ENCODE measurements around the gene EFS. TPM values are rescaled to one million over a fixed set of nuclear protein-coding genes. Genes with fewer than 3 reads are reported as not detected.
A peak's percentile ranks its signal among the peaks of the same experiment; 100 is the strongest.

The EFS gene
- total RNA-seq, result under 1 TPM in 2 of 3 donors, not detected in 1; 0.08 TPM

DNA sequence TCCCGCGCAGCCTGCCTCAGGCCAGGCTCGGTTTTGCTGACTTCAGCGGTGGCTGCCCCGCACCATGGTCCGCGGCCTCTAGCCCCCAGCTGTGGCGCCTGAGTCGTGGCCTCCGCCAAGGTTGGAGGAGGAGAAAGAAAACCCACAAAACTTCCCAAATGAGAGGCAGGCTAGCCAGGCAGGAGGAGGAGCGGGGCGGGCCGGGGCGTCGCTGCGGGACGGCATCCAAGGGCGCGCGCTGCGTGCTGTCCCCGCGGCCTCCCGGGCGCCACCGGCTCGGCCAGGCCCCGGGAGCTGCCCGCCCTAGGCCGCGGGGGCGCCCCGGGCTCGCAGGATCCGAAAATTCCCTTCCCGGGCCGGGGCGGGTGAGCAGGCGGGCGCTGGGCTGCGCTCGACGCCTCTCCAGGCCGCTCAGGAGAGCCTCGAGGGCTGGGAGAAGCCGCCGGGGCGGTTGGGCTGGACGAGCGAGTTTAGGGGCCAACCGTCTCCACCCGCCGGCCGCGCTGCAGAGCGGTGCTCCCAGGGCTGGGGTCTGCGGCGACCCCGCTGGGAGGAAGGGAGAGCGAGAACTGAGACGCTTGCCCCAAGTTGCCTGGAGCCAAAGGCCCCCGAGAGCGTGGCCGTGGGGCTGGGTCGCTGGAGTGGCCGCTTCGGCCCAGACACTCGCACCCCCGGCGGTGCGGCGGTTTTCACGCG lies at the start of gene EFS:
EFS (minus strand) TSS at position 137 of the 696 bp plus-strand sequence. CDS start 147 bp downstream, outside the sequence.
- no peak for DNase-seq
- peaks cover 31% of the 10 kb centered on the region for H3K27me3 Mint-ChIP-seq (ENCODE audit: low read depth)

GRCh38 chr14:23414254-23414653 lies 49.3 kb upstream of the EFS start:
- ATAC-seq, result no peak
- no peaks in the 10 kb centered on the region for H3K4me1 Mint-ChIP-seq (ENCODE audit: low read depth)
- no peaks in the 10 kb centered on the region for H3K36me3 Mint-ChIP-seq (ENCODE audit: insufficient read depth)
- no peak overlapping the region for H3K4me3 Mint-ChIP-seq
- peaks cover 5% of the 10 kb centered on the region for H3K27me3 Mint-ChIP-seq (ENCODE audit: low read depth)
- H3K9me3 Mint-ChIP-seq, result no peaks in the 10 kb centered on the region
- no peak for DNase-seq

More for the DNA sequence above, at the start of gene EFS:
- ATAC-seq, result peak; percentile 16 to 20
- no peaks in the 10 kb centered on the region for H3K9me3 Mint-ChIP-seq
- H3K4me3 Mint-ChIP-seq, result no peak within 1 kb of the TSS
- H3K36me3 Mint-ChIP-seq (ENCODE audit: insufficient read depth), result no peaks in the 10 kb centered on the region
- H3K4me1 Mint-ChIP-seq (ENCODE audit: low read depth), result no peaks in the 10 kb centered on the region

GRCh38 chr14:23413681-23414080 lies 48.7 kb upstream of the EFS start:
- Mint-ChIP-seq H3K36me3 (ENCODE audit: insufficient read depth) (no peaks in the 10 kb centered on the region), H3K9me3 (no peaks in the 10 kb centered on the region), H3K4me1 (ENCODE audit: low read depth) (no peaks in the 10 kb centered on the region), H3K27me3 (ENCODE audit: low read depth) (peaks cover 5% of the 10 kb centered on the region), H3K4me3 (no peak overlapping the region)
- ATAC-seq (no peak), DNase-seq (no peak)

GRCh38 chr14:23411563-23412525 lies 46.9 kb upstream of the EFS start:
- Mint-ChIP-seq H3K27me3 (ENCODE audit: low read depth) (peaks cover 11% of the 10 kb centered on the region), H3K9me3 (no peaks in the 10 kb centered on the region), H3K4me3 (no peak overlapping the region), H3K4me1 (ENCODE audit: low read depth) (no peaks in the 10 kb centered on the region), H3K36me3 (ENCODE audit: insufficient read depth) (no peaks in the 10 kb centered on the region)
- ATAC-seq (no peak), DNase-seq (no peak)

DNA sequence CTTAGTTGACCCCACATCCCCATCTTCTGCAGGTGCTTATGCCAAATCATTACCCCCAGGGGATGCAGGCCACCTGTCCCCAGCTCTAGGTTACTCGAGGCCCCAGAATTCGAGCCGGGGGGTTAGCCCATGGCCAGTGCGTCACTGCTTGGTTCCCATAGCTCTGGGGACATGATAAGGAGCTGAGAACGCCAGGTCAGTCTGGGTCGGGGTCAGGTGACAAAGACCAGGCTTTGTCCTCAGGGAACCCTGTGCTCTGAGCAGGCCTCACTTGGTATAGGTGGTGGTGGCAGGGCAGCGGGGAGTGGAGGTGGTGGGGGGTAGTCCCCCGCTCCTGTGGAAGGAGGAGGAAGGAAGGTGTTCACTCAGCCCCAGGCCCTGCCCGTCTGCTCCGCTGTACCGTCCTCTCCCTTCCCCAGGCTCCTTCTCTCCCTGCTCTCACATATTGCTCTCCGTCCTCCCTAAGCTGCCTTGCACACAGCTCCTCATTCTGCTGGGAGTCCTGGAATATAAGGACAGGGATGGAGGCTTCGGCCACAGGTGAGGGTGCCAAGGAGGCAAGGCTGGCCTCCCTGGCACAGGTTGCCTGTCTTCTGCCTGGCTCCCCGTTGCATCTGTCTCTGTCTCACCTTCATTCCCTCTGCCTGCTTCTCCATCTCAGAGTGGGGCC lies 45.1 kb upstream of the EFS start:
- peaks cover 12% of the 10 kb centered on the region for H3K27me3 Mint-ChIP-seq (ENCODE audit: low read depth)
- no peaks in the 10 kb centered on the region for H3K9me3 Mint-ChIP-seq
- no peaks in the 10 kb centered on the region for H3K4me1 Mint-ChIP-seq (ENCODE audit: low read depth)
- H3K4me3 Mint-ChIP-seq, result no peak overlapping the region
- no peak for DNase-seq
- no peak for ATAC-seq
- no peaks in the 10 kb centered on the region for H3K36me3 Mint-ChIP-seq (ENCODE audit: insufficient read depth)

DNA sequence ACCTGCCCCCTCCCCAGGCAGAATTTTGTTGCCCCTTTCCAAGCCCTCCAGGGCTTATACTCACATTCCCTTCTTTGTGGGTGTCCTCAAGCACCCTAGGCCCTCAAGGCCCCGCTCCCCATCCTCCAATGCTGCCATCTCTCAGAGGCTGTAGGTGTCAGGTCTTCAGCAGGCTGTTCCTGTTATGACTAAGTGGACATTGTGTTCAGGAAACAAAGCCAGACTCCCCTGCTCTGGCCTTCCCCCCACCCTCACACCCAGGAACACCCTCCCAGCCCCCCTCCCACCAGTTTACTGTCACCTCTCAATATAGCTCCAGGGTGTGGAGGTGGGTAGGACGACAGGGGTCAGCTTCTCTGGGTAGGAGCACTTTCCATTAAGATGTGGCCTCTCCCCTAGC lies 44.5 kb upstream of the EFS start:
- Mint-ChIP-seq H3K9me3 (no peaks in the 10 kb centered on the region), H3K27me3 (ENCODE audit: low read depth) (peaks cover 17% of the 10 kb centered on the region), H3K4me3 (no peak overlapping the region), H3K36me3 (ENCODE audit: insufficient read depth) (no peaks in the 10 kb centered on the region), H3K4me1 (ENCODE audit: low read depth) (no peaks in the 10 kb centered on the region)
- no peak for DNase-seq
- no peak for ATAC-seq

DNA sequence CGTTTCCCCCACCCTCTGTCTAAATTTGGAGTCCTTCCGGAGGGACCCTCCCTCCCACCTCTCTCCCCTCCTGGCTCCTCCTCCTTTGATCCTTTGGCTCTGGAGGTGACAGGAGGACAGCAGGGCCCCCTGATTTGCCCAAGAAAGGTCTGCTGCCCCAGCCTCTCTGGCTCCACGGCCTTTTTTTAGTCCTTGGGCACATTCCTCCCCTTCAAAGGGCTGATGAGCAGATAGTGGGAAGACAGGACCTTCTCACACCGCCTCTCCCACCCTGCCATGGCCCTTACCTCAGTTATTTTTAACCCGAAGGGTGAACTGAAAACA lies 43.3 kb upstream of the EFS start:
- ATAC-seq (no peak), DNase-seq (no peak)
- H3K36me3 Mint-ChIP-seq (ENCODE audit: insufficient read depth), result no peaks in the 10 kb centered on the region
- no peak overlapping the region for H3K4me3 Mint-ChIP-seq
- no peaks in the 10 kb centered on the region for H3K4me1 Mint-ChIP-seq (ENCODE audit: low read depth)
- no peaks in the 10 kb centered on the region for H3K9me3 Mint-ChIP-seq
- H3K27me3 Mint-ChIP-seq (ENCODE audit: low read depth), result peaks cover 19% of the 10 kb centered on the region

DNA sequence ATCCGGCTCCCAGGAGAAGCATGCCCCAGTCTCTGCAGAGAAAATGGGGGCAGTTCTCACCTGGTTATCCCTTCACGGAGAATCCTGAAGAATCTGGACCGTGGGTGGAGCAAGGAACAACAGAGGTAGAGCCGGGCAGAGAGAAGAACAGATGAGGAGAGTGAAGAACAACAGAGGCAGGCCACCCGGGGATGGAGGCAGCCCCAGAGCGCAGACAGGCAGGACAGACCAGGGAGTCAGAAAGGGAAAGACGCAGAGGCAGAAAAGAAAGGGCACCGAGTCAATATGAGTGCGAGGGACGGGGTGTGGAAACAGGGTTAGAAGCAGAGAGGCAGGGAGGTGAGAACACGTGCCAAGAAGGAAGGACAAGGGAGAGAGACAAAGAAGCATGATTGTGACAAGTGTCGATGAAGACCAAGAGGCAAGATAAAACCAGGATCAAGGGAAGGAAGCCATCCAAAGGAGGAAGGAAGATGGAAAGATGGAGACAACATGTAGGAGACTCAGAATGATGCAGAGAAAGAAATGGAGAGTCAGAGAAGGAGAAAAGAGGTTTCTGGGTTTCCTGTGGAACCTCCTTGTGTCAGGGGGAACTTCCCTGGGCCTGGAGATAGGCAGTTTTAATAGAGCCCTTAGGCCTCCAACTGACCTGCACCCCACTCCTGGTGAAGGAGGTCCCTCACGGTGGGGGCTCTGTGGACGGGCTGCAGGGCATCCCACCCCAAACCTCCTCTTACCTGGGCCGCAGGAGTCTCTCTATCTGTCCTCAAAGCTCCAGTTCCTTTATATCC lies 42.7 kb upstream of the EFS start, which contains the start of gene MYH6:
MYH6 (minus strand) TSS at position 758 of the 791 bp plus-strand sequence. CDS start 1,050 bp downstream, outside the sequence.
- DNase-seq (no peak), ATAC-seq (no peak)
- Mint-ChIP-seq H3K27me3 (ENCODE audit: low read depth) (peaks cover 20% of the 10 kb centered on the region), H3K4me3 (no peak within 1 kb of the TSS), H3K4me1 (ENCODE audit: low read depth) (no peaks in the 10 kb centered on the region), H3K9me3 (no peaks in the 10 kb centered on the region), H3K36me3 (ENCODE audit: insufficient read depth) (no peaks in the 10 kb centered on the region)

GRCh38 chr14:23406725-23407355 lies 41.9 kb upstream of the EFS start:
- ATAC-seq, result no peak
- no peaks in the 10 kb centered on the region for H3K36me3 Mint-ChIP-seq (ENCODE audit: insufficient read depth)
- H3K4me1 Mint-ChIP-seq (ENCODE audit: low read depth), result no peaks in the 10 kb centered on the region
- no peak overlapping the region for H3K4me3 Mint-ChIP-seq
- no peak for DNase-seq
- no peaks in the 10 kb centered on the region for H3K9me3 Mint-ChIP-seq
- peaks cover 20% of the 10 kb centered on the region for H3K27me3 Mint-ChIP-seq (ENCODE audit: low read depth)

- Mint-ChIP-seq H3K36me3 (ENCODE audit: insufficient read depth) (no peaks in the 10 kb centered on the region), H3K9me3 (no peaks in the 10 kb centered on the region), H3K4me1 (ENCODE audit: low read depth) (no peaks in the 10 kb centered on the region), H3K27me3 (ENCODE audit: low read depth) (peaks cover 20% of the 10 kb centered on the region), H3K4me3 (no peak overlapping the region)
- ATAC-seq (no peak), DNase-seq (no peak)
Observed at GRCh38 chr14:23406244-23406643, 41.3 kb upstream of the EFS start.

DNA sequence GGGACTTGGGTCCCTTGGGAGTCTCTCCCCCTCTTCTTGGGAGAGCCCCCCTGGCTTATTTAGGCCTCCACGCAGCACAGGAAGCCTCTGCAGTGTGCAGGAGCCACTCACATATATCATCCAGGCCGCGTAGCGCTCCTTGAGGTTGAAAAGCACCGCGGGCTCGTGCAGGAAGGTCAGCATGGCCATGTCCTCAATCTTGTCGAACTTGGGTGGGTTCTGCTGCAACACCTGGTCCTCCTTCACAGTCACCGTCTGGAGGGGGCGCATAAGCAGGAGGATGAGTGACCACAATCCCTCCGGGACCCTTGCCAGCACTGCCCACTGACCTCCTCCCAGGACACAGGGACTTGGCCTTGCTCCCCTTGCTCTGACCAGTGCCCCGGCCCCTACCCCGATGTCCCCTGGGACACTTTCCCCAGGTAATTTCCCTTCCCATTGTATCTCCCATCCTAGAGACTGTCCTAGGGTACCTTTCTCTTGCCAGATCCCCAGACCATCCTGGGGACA lies 40.6 kb upstream of the EFS start:
- no peak for ATAC-seq
- Mint-ChIP-seq H3K36me3 (ENCODE audit: insufficient read depth) (no peaks in the 10 kb centered on the region), H3K27me3 (ENCODE audit: low read depth) (peaks cover 20% of the 10 kb centered on the region), H3K4me3 (no peak overlapping the region), H3K9me3 (no peaks in the 10 kb centered on the region), H3K4me1 (ENCODE audit: low read depth) (no peaks in the 10 kb centered on the region)
- DNase-seq, result no peak

DNA sequence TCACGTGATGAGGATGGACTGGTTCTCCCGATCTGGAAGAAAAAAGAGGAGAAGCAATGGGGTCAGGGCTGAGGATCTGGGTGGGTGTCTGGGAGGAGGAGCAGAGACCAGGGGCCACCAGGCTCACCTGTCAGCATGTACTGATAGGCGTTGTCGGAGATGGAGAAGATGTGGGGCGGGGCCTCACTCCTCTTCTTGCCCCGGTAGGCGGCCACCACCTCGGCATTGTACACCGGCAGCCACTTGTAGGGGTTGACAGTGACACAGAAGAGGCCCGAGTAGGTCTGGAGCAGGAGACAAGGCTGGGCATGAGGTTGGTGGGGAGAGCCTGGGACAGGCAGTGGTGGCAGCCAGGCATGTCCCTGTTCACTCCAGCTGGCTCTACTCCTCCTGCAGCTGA lies 40.1 kb upstream of the EFS start:
- Mint-ChIP-seq H3K4me1 (ENCODE audit: low read depth) (no peaks in the 10 kb centered on the region), H3K4me3 (no peak overlapping the region), H3K27me3 (ENCODE audit: low read depth) (peaks cover 20% of the 10 kb centered on the region), H3K36me3 (ENCODE audit: insufficient read depth) (no peaks in the 10 kb centered on the region), H3K9me3 (no peaks in the 10 kb centered on the region)
- DNase-seq (no peak), ATAC-seq (no peak)

DNA sequence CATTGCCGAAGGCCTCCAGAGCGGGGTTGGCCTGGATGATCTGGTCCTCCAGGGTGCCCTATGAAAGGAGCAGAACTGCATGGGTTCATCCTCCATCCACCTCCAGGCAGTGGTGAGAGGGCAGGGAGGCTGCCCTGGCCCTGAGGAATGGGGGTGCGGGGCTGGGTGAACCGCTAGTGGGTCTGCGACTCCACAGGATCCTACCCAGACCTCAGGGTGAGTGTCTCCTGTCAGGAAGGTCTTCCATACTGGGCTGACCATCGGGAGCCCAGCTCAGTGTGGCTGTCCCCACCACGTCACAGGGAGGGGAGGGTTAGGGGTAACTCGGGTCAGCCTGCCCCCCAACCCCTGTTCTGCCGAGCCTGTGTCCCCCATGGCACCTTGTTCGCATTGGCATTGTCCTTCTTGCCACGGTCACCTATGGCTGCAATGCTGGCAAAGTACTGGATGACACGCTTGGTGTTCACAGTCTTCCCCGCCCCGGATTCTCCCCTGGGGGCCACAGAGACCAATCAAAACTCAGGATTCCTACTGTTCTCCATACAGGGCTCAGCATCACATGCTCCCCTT lies 39.4 kb upstream of the EFS start:
- H3K4me3 Mint-ChIP-seq, result no peak overlapping the region
- H3K9me3 Mint-ChIP-seq, result no peaks in the 10 kb centered on the region
- ATAC-seq (no peak), DNase-seq (no peak)
- H3K36me3 Mint-ChIP-seq (ENCODE audit: insufficient read depth), result no peaks in the 10 kb centered on the region
- no peaks in the 10 kb centered on the region for H3K4me1 Mint-ChIP-seq (ENCODE audit: low read depth)
- peaks cover 20% of the 10 kb centered on the region for H3K27me3 Mint-ChIP-seq (ENCODE audit: low read depth)

All from activated T-cell treated with anti-CD3 and anti-CD28 coated beads, Interleukin-2, amount 50 U/mL, for 4 hours (primary cell).